Keratinocyte (primary cell): ENCODE measurements around the gene ZEB2. TPM values are rescaled to one million over a fixed set of nuclear protein-coding genes. Genes with fewer than 3 reads are reported as not detected.

Experiments used
- DNase-seq: peaks from one replicate; pipeline ENCODE4 v3.0.0-alpha.2; 2011; ENCODE audit warnings: low read depth, missing footprints, low spot score
- FAIRE-seq: peaks from 2 replicates; lab custom pipeline; 2011; peaks lifted over from hg19 to GRCh38; lab: Jason Lieb, UNC
- H2AFZ ChIP-seq: 2 replicates; pipeline ENCODE4 v1.6.0; 2012; ENCODE audit warnings: low read length, control low read depth, inconsistent platforms; ENCODE audit not compliant: control insufficient read depth
- H3K27ac ChIP-seq: 2 replicates; pipeline ENCODE4 v1.5.1; 2011; ENCODE audit warnings: low read length; ENCODE audit not compliant: control insufficient read depth, insufficient read depth
- H3K27me3 ChIP-seq: 3 replicates; pipeline ENCODE4 v1.6.0; 2011; ENCODE audit warnings: low read length; ENCODE audit not compliant: control insufficient read depth, insufficient read depth; ENCODE audit errors: extremely low read depth
- H3K36me3 ChIP-seq, 2 experiments: 2 replicates in 1 of 2; 3 replicates in 1 of 2; pipeline ENCODE4 v1.5.1; 2011; ENCODE audit warnings: low read length in 2 of 2, mild to moderate bottlenecking in 1 of 2; ENCODE audit not compliant: control insufficient read depth in 2 of 2, insufficient read depth in 2 of 2; ENCODE audit errors: extremely low read depth in 1 of 2
- H3K4me1 ChIP-seq: 3 replicates; pipeline ENCODE4 v1.5.1; 2011; ENCODE audit warnings: low read length; ENCODE audit not compliant: control insufficient read depth, insufficient read depth; ENCODE audit errors: extremely low read depth
- H3K4me2 ChIP-seq: 3 replicates; pipeline ENCODE4 v1.6.0; 2011; ENCODE audit warnings: low read depth, low read length; ENCODE audit not compliant: control insufficient read depth, insufficient read depth; ENCODE audit errors: extremely low read depth
- H3K4me3 ChIP-seq, 3 experiments: fragments of 200-600 bp in 1 of 3; sonication (generic) in 1 of 3; 2 replicates in 2 of 3; 3 replicates in 1 of 3; pipeline ENCODE4 v1.5.1; 2011 to 2016; ENCODE audit warnings: low read length in 3 of 3, mild to moderate bottlenecking in 3 of 3, control low read depth in 2 of 3, inconsistent platforms in 1 of 3, low read depth in 1 of 3, mixed read lengths in 1 of 3, mixed run types in 1 of 3, moderate library complexity in 1 of 3; ENCODE audit not compliant: control insufficient read depth in 2 of 3, insufficient read depth in 2 of 3; ENCODE audit errors: extremely low read depth in 1 of 3
- H3K79me2 ChIP-seq: 2 replicates; pipeline ENCODE4 v1.6.0; 2012; ENCODE audit warnings: low read length; ENCODE audit not compliant: control insufficient read depth, insufficient read depth
- H3K9ac ChIP-seq: 3 replicates; pipeline ENCODE4 v1.6.0; 2011; ENCODE audit warnings: low read length; ENCODE audit not compliant: control insufficient read depth, insufficient read depth; ENCODE audit errors: extremely low read depth
- H3K9me1 ChIP-seq: 3 replicates; pipeline ENCODE4 v1.6.0; 2011; ENCODE audit warnings: low read length; ENCODE audit not compliant: control insufficient read depth, insufficient read depth; ENCODE audit errors: extremely low read depth
- H3K9me3 ChIP-seq: 2 replicates; pipeline ENCODE4 v1.5.1; 2012; ENCODE audit warnings: low read depth, low read length; ENCODE audit not compliant: control insufficient read depth
- H4K20me1 ChIP-seq: 3 replicates; pipeline ENCODE4 v1.6.0; 2011; ENCODE audit warnings: low read length; ENCODE audit not compliant: control insufficient read depth, insufficient read depth; ENCODE audit errors: extremely low read depth
- EZH2 ChIP-seq: IDR thresholded peaks from one replicate; pipeline ENCODE4 v1.6.1; 2012; ENCODE audit warnings: inconsistent platforms, mild to moderate bottlenecking, low read length, moderate library complexity
- dilution Hi-C: fragments of 300-500 bp; cut with MboI; formaldehyde crosslinking; loops from one replicate; pipeline ENCODE4 v1.7.0; 2020; ENCODE audit warnings: low sequenced_read_pairs; ENCODE audit not compliant: extremely low pct_ligation_motif_present
- polyA plus RNA-seq, 5 experiments: library from polyadenylated mRNA; depleted of rRNA in 3 of 5; stranded (reverse) in 3 of 5; stranded (forward) in 1 of 5; unstranded in 1 of 5; fragments of >200 nt; gene quantifications; 1 replicate in 1 of 5; 2 replicates in 3 of 5; 3 replicates in 1 of 5; pipeline versions ENCODE4 v1.2.1 to v1.2.3, GENCODE V29; 2011 to 2012; ENCODE audit warnings: missing spikeins in 2 of 5, low read depth in 1 of 5, low replicate concordance in 1 of 5
- TF ChIP-seq, protein P1 (sequence below), 3 experiments: IDR thresholded peaks in 1 of 3; conservative IDR thresholded peaks in 1 of 3; optimal IDR thresholded peaks in 1 of 3; 2 replicates in 2 of 3; 3 replicates in 1 of 3; pipeline versions ENCODE3 to v1.5.1; 2011; ENCODE audit warnings: low read length in 3 of 3, mild to moderate bottlenecking in 3 of 3, moderate library complexity in 2 of 3, control low read depth in 1 of 3, inconsistent platforms in 1 of 3; ENCODE audit not compliant: insufficient read depth in 2 of 3; ENCODE audit errors: extremely low read depth in 1 of 3

ZEB2 gene
- polyA plus RNA-seq, 1 donor (not counting 4 experiments of a cell fraction or from before 2014, with no cell fraction given) = 0.12 TPM

DNA sequence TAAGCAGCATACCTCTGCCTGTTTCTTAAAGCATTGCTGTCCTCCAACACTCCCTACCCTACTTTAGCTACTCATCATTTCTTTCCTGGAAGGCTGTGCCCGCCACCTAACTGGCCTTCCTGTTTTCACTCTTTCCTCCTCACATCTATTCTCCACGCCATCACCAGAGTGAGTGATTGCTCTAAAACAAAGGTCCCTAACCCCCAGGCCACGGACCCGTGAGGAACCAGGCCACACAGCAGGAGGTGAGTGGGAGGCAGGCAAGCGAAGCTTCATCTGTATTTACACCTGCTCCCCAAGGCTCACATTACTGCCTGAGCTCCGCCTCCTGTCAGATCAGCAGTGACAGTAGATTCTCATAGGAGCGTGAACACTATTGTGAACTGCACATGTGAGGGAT, 13.3 kb upstream of the ZEB2 start:
- DNase-seq (no peak), FAIRE-seq (no peak)
- Histone ChIP-seq H3K79me2 (no peaks in the 10 kb centered on the region), H3K9me1 (no peaks in the 10 kb centered on the region), H3K4me2 (no peak overlapping the region), H3K4me1 (no peaks in the 10 kb centered on the region), H3K9me3 (no peaks in the 10 kb centered on the region), H3K27ac (no peak overlapping the region), H2AFZ (no peak overlapping the region), H3K27me3 (peaks cover 13% of the 10 kb centered on the region), H4K20me1 (no peaks in the 10 kb centered on the region), H3K36me3 (no peaks in the 10 kb centered on the region), H3K9ac (no peak overlapping the region), H3K4me3 (no peak overlapping the region)
- TF ChIP-seq EZH2 = no peak
- TF ChIP-seq, protein P1, sequence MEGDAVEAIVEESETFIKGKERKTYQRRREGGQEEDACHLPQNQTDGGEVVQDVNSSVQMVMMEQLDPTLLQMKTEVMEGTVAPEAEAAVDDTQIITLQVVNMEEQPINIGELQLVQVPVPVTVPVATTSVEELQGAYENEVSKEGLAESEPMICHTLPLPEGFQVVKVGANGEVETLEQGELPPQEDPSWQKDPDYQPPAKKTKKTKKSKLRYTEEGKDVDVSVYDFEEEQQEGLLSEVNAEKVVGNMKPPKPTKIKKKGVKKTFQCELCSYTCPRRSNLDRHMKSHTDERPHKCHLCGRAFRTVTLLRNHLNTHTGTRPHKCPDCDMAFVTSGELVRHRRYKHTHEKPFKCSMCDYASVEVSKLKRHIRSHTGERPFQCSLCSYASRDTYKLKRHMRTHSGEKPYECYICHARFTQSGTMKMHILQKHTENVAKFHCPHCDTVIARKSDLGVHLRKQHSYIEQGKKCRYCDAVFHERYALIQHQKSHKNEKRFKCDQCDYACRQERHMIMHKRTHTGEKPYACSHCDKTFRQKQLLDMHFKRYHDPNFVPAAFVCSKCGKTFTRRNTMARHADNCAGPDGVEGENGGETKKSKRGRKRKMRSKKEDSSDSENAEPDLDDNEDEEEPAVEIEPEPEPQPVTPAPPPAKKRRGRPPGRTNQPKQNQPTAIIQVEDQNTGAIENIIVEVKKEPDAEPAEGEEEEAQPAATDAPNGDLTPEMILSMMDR (optimal IDR thresholded peaks at IDR 0.05 in 1 of 3, IDR thresholded peaks at IDR 0.05 in 1 of 3, conservative IDR thresholded peaks at IDR 0.05 in 1 of 3; ENCODE audit: extremely low read depth in 1 of 3, insufficient read depth in 2 of 3, low read length in 3 of 3) = no peak
- dilution Hi-C loops = no loop called here

DNA sequence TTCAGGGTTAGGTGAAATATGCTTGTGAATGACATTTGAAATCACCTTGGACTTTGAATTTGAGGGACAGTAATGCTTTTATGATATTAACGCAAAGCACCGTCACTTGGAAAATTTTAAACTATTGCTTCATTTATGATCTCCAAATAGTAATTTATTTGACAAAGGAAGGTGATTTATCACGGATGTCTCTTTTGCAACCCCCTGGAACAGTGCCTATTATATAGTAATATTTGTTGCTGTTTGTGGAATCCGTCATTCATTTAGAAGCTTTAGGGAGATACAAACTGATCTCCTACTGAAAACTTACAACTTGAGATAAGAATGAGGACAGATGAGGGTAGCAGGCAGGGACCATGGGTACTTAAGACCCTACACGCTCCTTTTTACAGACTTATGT, 10.7 kb upstream of the ZEB2 start:
- Histone ChIP-seq H3K79me2 (no peaks in the 10 kb centered on the region), H3K4me2 (no peak overlapping the region), H3K9ac (no peak overlapping the region), H3K4me1 (no peaks in the 10 kb centered on the region), H4K20me1 (no peaks in the 10 kb centered on the region), H3K27ac (no peak overlapping the region), H3K9me3 (no peaks in the 10 kb centered on the region), H3K36me3 (no peaks in the 10 kb centered on the region), H3K27me3 (peaks cover 13% of the 10 kb centered on the region), H2AFZ (no peak overlapping the region), H3K9me1 (no peaks in the 10 kb centered on the region), H3K4me3 (no peak overlapping the region)
- TF ChIP-seq, protein P1 (optimal IDR thresholded peaks at IDR 0.05 in 1 of 3, IDR thresholded peaks at IDR 0.05 in 1 of 3, conservative IDR thresholded peaks at IDR 0.05 in 1 of 3; ENCODE audit: extremely low read depth in 1 of 3, insufficient read depth in 2 of 3, low read length in 3 of 3) = no peak
- TF ChIP-seq EZH2 = no peak
- DNase-seq (no peak), FAIRE-seq (no peak)
- dilution Hi-C loops = no loop called here
